KMS-11 (cell line): ENCODE data around the gene CHRM1.

ENCODE experiments used
- H2AFZ ChIP-seq: fragments of 200-600 bp; sonication (generic); 2 replicates; pipeline ENCODE4 v1.6.1; 2016; ENCODE audit warnings: antibody characterized with exemption, mixed run types, low read depth
- H3K27ac ChIP-seq: fragments of 200-600 bp; sonication (generic); 2 replicates; pipeline ENCODE4 v1.6.1; 2016; ENCODE audit warnings: mild to moderate bottlenecking, mixed run types
- H3K27me3 ChIP-seq: fragments of 200-600 bp; sonication (generic); 2 replicates; pipeline ENCODE4 v1.6.1; 2017; ENCODE audit warnings: mild to moderate bottlenecking, low read depth, mixed run types, moderate library complexity; ENCODE audit not compliant: insufficient read depth
- H3K36me3 ChIP-seq: fragments of 200-600 bp; sonication (generic); 2 replicates; pipeline ENCODE4 v1.6.1; 2017; ENCODE audit warnings: mild to moderate bottlenecking, mixed run types; ENCODE audit not compliant: insufficient read depth
- H3K4me1 ChIP-seq: fragments of 200-600 bp; sonication (generic); 2 replicates; pipeline ENCODE4 v1.6.1; 2016; ENCODE audit warnings: mild to moderate bottlenecking, low read depth, mixed run types; ENCODE audit not compliant: poor library complexity, severe bottlenecking
- H3K4me2 ChIP-seq: fragments of 200-600 bp; sonication (generic); 2 replicates; pipeline ENCODE4 v1.7.0; 2016; ENCODE audit warnings: mild to moderate bottlenecking, mixed run types
- H3K4me3 ChIP-seq: fragments of 200-600 bp; sonication (generic); IDR thresholded peaks from 2 replicates; pipeline ENCODE4 v1.6.1; 2017; ENCODE audit warnings: low read depth, low read length, mixed read lengths; ENCODE audit not compliant: insufficient read depth
- H3K79me2 ChIP-seq: fragments of 200-600 bp; sonication (generic); 2 replicates; pipeline ENCODE4 v1.6.1; 2016; ENCODE audit warnings: low read depth, mixed run types; ENCODE audit not compliant: insufficient read depth
- H3K9ac ChIP-seq: fragments of 200-600 bp; sonication (generic); 2 replicates; pipeline ENCODE4 v1.6.1; 2016; ENCODE audit warnings: mild to moderate bottlenecking, mixed run types
- H4K20me1 ChIP-seq: fragments of 200-600 bp; sonication (generic); 2 replicates; pipeline ENCODE4 v1.6.1; 2016; ENCODE audit warnings: mild to moderate bottlenecking, mixed run types; ENCODE audit not compliant: insufficient read depth
- TF ChIP-seq, protein P1 (sequence below): fragments of 200-600 bp; sonication (generic); conservative IDR thresholded peaks from 2 replicates; pipeline ENCODE4 v1.6.1; 2017; ENCODE audit warnings: low read depth, mild to moderate bottlenecking, antibody characterized with exemption, low read length, moderate library complexity, mixed read lengths

The CHRM1 gene

DNA sequence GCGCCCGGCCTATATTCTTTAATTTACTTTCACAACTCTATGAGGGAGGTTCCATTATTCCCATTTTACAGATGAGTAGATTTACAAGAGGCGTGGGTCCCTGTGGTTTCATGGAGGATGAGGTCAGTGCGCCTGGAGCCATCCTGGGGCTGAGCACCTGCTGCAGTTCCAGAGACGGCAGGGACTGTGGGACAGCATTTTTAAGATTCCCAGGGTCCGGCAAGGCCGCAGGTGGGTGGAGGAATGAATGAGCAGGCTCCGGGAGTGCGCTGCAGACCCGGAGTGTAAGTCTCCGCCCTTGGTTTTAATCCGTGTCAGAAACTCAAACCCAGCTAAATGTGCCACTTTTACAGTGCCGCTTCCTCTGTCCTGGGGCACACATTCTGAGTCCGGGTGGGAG lies 4.1 kb upstream of the CHRM1 start:
- no peak overlapping the region for H3K4me3 ChIP-seq
- H3K4me2 ChIP-seq = no peak overlapping the region
- no peak overlapping the region for H3K9ac ChIP-seq

DNA sequence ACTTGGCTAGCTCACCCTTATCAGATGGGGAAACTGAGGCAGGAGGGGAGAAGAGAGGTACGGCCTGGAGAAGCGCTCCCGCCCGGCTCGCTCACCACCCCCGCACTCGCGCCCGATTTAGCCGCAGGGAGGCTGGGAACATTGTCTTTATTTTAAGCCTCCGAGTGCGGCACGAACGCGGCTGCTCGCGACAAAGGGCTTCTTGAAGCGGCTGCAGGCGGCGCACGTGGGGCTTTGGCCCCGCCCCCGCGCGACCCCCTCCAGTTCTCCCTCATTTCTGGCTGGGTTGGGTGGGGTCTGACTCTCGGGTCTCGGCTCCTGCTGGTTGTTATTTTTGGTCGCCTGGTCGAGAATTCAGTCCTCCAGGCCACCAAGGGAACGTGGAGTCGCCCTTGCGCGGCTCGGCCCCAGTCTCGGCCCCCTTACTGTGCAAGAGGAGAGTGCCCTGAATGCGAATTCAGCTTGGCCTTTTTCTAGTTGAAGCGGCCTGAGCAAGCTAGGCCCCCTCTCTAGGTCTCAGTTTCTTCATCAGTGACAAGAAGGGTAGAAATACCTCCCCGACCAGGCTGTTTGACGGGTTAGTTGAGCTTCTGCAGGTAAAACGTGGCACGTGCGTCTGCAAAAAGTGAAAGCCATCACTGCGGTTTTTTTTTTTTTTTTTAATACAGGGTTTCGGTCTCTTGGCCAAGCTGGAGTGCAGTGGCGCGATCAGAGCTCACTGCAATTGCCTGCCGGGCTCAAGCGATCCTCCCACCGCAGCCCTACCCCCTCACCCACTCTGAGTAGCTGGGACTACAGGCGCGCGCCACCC lies 2.6 kb upstream of the CHRM1 start:
- Histone ChIP-seq H3K27ac (no peak overlapping the region), H3K4me1 (no peaks in the 10 kb centered on the region), H2AFZ (no peak overlapping the region), H3K79me2 (no peaks in the 10 kb centered on the region), H4K20me1 (no peaks in the 10 kb centered on the region), H3K4me2 (no peak overlapping the region), H3K27me3 (no peaks in the 10 kb centered on the region; the same call in 1 of the 2 replicates), H3K4me3 (no peak overlapping the region), H3K36me3 (no peaks in the 10 kb centered on the region), H3K9ac (no peak overlapping the region)
- TF ChIP-seq, protein P1, sequence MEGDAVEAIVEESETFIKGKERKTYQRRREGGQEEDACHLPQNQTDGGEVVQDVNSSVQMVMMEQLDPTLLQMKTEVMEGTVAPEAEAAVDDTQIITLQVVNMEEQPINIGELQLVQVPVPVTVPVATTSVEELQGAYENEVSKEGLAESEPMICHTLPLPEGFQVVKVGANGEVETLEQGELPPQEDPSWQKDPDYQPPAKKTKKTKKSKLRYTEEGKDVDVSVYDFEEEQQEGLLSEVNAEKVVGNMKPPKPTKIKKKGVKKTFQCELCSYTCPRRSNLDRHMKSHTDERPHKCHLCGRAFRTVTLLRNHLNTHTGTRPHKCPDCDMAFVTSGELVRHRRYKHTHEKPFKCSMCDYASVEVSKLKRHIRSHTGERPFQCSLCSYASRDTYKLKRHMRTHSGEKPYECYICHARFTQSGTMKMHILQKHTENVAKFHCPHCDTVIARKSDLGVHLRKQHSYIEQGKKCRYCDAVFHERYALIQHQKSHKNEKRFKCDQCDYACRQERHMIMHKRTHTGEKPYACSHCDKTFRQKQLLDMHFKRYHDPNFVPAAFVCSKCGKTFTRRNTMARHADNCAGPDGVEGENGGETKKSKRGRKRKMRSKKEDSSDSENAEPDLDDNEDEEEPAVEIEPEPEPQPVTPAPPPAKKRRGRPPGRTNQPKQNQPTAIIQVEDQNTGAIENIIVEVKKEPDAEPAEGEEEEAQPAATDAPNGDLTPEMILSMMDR = no peak

More for the DNA sequence above, 4.1 kb upstream of the CHRM1 start:
- H3K27me3 ChIP-seq = no peaks in the 10 kb centered on the region; the same call in 1 of the 2 replicates
- H2AFZ ChIP-seq = no peak overlapping the region
- H3K4me1 ChIP-seq = no peaks in the 10 kb centered on the region
- no peaks in the 10 kb centered on the region for H4K20me1 ChIP-seq
- no peaks in the 10 kb centered on the region for H3K36me3 ChIP-seq
- H3K27ac ChIP-seq = no peak overlapping the region
- TF ChIP-seq, protein P1 = no peak
- H3K79me2 ChIP-seq = no peaks in the 10 kb centered on the region

DNA sequence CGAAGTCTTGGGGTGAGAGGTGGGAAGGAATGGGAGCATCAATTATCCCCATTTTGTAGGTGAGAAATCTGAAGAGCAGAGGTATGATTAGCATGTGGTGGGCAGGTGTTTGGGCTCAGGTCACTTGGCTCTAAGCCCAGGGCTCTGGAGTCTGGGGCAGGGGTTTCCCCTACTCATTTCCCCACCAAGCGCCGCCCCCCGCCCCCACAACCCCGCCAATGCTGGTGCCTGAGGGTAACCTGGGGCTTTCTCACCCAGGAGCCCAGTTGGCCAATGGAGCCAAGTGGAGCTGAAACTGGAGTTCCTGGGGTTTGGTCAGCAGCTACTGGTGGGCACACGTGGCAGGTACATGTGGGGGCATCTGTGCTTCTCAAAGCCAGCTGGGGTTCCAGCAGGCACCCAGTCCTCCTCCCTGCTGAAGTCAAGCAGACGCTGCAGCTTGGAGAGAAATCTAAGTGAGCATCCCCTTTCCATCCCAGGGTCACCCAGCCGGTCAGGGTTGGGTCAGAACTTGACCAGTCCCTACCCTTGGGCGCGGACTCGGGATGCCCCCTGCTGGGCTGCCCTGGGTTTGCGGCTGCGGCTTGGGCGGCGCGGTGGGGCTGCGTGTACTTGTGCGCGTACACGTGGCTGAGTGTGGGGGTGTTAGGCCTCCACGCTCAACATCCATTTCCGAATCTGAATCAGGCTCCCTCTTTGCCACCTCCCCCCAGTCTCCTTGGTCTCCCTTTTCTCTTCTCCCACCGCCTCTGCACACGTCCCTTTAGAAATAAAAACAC lies 1.7 kb upstream of the CHRM1 start:
- Histone ChIP-seq H3K27ac (no peak overlapping the region), H3K36me3 (no peaks in the 10 kb centered on the region), H3K27me3 (no peaks in the 10 kb centered on the region; the same call in 1 of the 2 replicates), H2AFZ (no peak overlapping the region), H3K4me2 (no peak overlapping the region), H3K4me1 (no peaks in the 10 kb centered on the region), H4K20me1 (no peaks in the 10 kb centered on the region), H3K79me2 (no peaks in the 10 kb centered on the region), H3K4me3 (no peak overlapping the region), H3K9ac (no peak overlapping the region)
- TF ChIP-seq, protein P1 = no peak

DNA sequence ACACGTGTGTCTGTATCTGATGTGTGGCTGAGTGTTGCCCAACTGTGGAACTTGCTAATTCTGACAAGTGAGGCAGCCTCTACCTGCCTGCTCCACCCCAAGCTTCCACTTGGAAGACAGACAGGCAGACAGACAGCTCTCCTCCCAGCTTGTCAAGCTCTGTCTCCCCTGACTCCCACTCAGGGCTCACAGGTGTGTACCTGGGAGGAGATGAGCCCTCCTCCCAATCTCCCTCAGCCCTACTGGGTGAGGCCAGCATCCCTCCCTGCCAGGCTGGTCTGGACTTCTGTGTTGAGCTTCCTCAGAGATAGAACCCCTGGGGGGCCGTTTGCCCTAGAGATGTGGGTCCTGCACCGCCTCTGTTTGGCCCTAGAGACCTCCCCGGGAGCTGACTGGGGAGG lies 1.0 kb upstream of the CHRM1 start:
- no peaks in the 10 kb centered on the region; the same call in 1 of the 2 replicates for H3K27me3 ChIP-seq
- H3K9ac ChIP-seq = no peak overlapping the region
- no peaks in the 10 kb centered on the region for H4K20me1 ChIP-seq
- TF ChIP-seq, protein P1 = no peak
- no peaks in the 10 kb centered on the region for H3K79me2 ChIP-seq
- no peaks in the 10 kb centered on the region for H3K36me3 ChIP-seq
- H3K4me2 ChIP-seq = no peak overlapping the region
- no peak overlapping the region for H2AFZ ChIP-seq
- H3K27ac ChIP-seq = no peak overlapping the region
- H3K4me1 ChIP-seq = no peaks in the 10 kb centered on the region
- no peak overlapping the region for H3K4me3 ChIP-seq
